Keratinocyte (primary cell): Measurements from ENCODE around the gene FOXL2. TPM values are rescaled to one million over a fixed set of nuclear protein-coding genes. Genes with fewer than 3 reads are reported as not detected.
A peak's percentile ranks its signal among the peaks of the same experiment; 100 is the strongest.

ENCODE experiments used
- DNase-seq: peaks from one replicate; pipeline ENCODE4 v3.0.0-alpha.2; 2011; ENCODE audit warnings: low read depth, missing footprints, low spot score
- FAIRE-seq: peaks from 2 replicates; lab custom pipeline; 2011; peaks lifted over from hg19 to GRCh38; lab: Jason Lieb, UNC
- H2AFZ ChIP-seq: 2 replicates; pipeline ENCODE4 v1.6.0; 2012; ENCODE audit warnings: low read length, control low read depth, inconsistent platforms; ENCODE audit not compliant: control insufficient read depth
- H3K27ac ChIP-seq: 2 replicates; pipeline ENCODE4 v1.5.1; 2011; ENCODE audit warnings: low read length; ENCODE audit not compliant: control insufficient read depth, insufficient read depth
- H3K27me3 ChIP-seq: 3 replicates; pipeline ENCODE4 v1.6.0; 2011; ENCODE audit warnings: low read length; ENCODE audit not compliant: control insufficient read depth, insufficient read depth; ENCODE audit errors: extremely low read depth
- H3K36me3 ChIP-seq, 2 experiments: 2 replicates in 1 of 2; 3 replicates in 1 of 2; pipeline ENCODE4 v1.5.1; 2011; ENCODE audit warnings: low read length in 2 of 2, mild to moderate bottlenecking in 1 of 2; ENCODE audit not compliant: control insufficient read depth in 2 of 2, insufficient read depth in 2 of 2; ENCODE audit errors: extremely low read depth in 1 of 2
- H3K4me1 ChIP-seq: 3 replicates; pipeline ENCODE4 v1.5.1; 2011; ENCODE audit warnings: low read length; ENCODE audit not compliant: control insufficient read depth, insufficient read depth; ENCODE audit errors: extremely low read depth
- H3K4me2 ChIP-seq: 3 replicates; pipeline ENCODE4 v1.6.0; 2011; ENCODE audit warnings: low read depth, low read length; ENCODE audit not compliant: control insufficient read depth, insufficient read depth; ENCODE audit errors: extremely low read depth
- H3K4me3 ChIP-seq, 3 experiments: fragments of 200-600 bp in 1 of 3; sonication (generic) in 1 of 3; 2 replicates in 2 of 3; 3 replicates in 1 of 3; pipeline ENCODE4 v1.5.1; 2011 to 2016; ENCODE audit warnings: low read length in 3 of 3, mild to moderate bottlenecking in 3 of 3, control low read depth in 2 of 3, inconsistent platforms in 1 of 3, low read depth in 1 of 3, mixed read lengths in 1 of 3, mixed run types in 1 of 3, moderate library complexity in 1 of 3; ENCODE audit not compliant: control insufficient read depth in 2 of 3, insufficient read depth in 2 of 3; ENCODE audit errors: extremely low read depth in 1 of 3
- H3K79me2 ChIP-seq: 2 replicates; pipeline ENCODE4 v1.6.0; 2012; ENCODE audit warnings: low read length; ENCODE audit not compliant: control insufficient read depth, insufficient read depth
- H3K9ac ChIP-seq: 3 replicates; pipeline ENCODE4 v1.6.0; 2011; ENCODE audit warnings: low read length; ENCODE audit not compliant: control insufficient read depth, insufficient read depth; ENCODE audit errors: extremely low read depth
- H3K9me1 ChIP-seq: 3 replicates; pipeline ENCODE4 v1.6.0; 2011; ENCODE audit warnings: low read length; ENCODE audit not compliant: control insufficient read depth, insufficient read depth; ENCODE audit errors: extremely low read depth
- H3K9me3 ChIP-seq: 2 replicates; pipeline ENCODE4 v1.5.1; 2012; ENCODE audit warnings: low read depth, low read length; ENCODE audit not compliant: control insufficient read depth
- H4K20me1 ChIP-seq: 3 replicates; pipeline ENCODE4 v1.6.0; 2011; ENCODE audit warnings: low read length; ENCODE audit not compliant: control insufficient read depth, insufficient read depth; ENCODE audit errors: extremely low read depth
- EZH2 ChIP-seq: IDR thresholded peaks from one replicate; pipeline ENCODE4 v1.6.1; 2012; ENCODE audit warnings: inconsistent platforms, mild to moderate bottlenecking, low read length, moderate library complexity
- dilution Hi-C: fragments of 300-500 bp; cut with MboI; formaldehyde crosslinking; loops from one replicate; pipeline ENCODE4 v1.7.0; 2020; ENCODE audit warnings: low sequenced_read_pairs; ENCODE audit not compliant: extremely low pct_ligation_motif_present
- polyA minus RNA-seq, 3 experiments: library from RNA; depleted of rRNA, polyadenylated mRNA; stranded (reverse); fragments of >200 nt; gene quantifications; 1 replicate in 1 of 3; 2 replicates in 1 of 3; 3 replicates in 1 of 3; pipeline ENCODE4 v1.2.3, GENCODE V29; 2011
- polyA plus RNA-seq, 5 experiments: library from polyadenylated mRNA; depleted of rRNA in 3 of 5; stranded (reverse) in 3 of 5; stranded (forward) in 1 of 5; unstranded in 1 of 5; fragments of >200 nt; gene quantifications; 1 replicate in 1 of 5; 2 replicates in 3 of 5; 3 replicates in 1 of 5; pipeline versions ENCODE4 v1.2.1 to v1.2.3, GENCODE V29; 2011 to 2012; ENCODE audit warnings: missing spikeins in 2 of 5, low read depth in 1 of 5, low replicate concordance in 1 of 5
- TF ChIP-seq, protein P1 (sequence below), 3 experiments: IDR thresholded peaks in 1 of 3; conservative IDR thresholded peaks in 1 of 3; optimal IDR thresholded peaks in 1 of 3; 2 replicates in 2 of 3; 3 replicates in 1 of 3; pipeline versions ENCODE3 to v1.5.1; 2011; ENCODE audit warnings: low read length in 3 of 3, mild to moderate bottlenecking in 3 of 3, moderate library complexity in 2 of 3, control low read depth in 1 of 3, inconsistent platforms in 1 of 3; ENCODE audit not compliant: insufficient read depth in 2 of 3; ENCODE audit errors: extremely low read depth in 1 of 3

The FOXL2 gene
- polyA plus RNA-seq: 0.25 to 0.57 TPM (median 0.26 TPM) in 3 replicates
- polyA plus RNA-seq (2011; ENCODE audit: low read depth): 0.09 TPM
- polyA plus RNA-seq (2011; cell fraction: cytosol; rRNA removed): 0.39 and 0.71 TPM in 2 replicates
- 0.67 and 1.1 TPM in 2 replicates for polyA plus RNA-seq (2011; cell fraction: nucleus; rRNA removed)
- polyA plus RNA-seq (2012; ENCODE audit: low replicate concordance): 0.46 and 0.62 TPM in 2 replicates
- 0.06 to 0.13 TPM in 2 of 3 replicates, not detected in the other for polyA minus RNA-seq
- 0.77 TPM for polyA minus RNA-seq (2011; cell fraction: cytosol; rRNA and poly(A)+ RNA removed)
- 0.54 and 1.1 TPM in 2 replicates for polyA minus RNA-seq (2011; cell fraction: nucleus; rRNA and poly(A)+ RNA removed)

DNA sequence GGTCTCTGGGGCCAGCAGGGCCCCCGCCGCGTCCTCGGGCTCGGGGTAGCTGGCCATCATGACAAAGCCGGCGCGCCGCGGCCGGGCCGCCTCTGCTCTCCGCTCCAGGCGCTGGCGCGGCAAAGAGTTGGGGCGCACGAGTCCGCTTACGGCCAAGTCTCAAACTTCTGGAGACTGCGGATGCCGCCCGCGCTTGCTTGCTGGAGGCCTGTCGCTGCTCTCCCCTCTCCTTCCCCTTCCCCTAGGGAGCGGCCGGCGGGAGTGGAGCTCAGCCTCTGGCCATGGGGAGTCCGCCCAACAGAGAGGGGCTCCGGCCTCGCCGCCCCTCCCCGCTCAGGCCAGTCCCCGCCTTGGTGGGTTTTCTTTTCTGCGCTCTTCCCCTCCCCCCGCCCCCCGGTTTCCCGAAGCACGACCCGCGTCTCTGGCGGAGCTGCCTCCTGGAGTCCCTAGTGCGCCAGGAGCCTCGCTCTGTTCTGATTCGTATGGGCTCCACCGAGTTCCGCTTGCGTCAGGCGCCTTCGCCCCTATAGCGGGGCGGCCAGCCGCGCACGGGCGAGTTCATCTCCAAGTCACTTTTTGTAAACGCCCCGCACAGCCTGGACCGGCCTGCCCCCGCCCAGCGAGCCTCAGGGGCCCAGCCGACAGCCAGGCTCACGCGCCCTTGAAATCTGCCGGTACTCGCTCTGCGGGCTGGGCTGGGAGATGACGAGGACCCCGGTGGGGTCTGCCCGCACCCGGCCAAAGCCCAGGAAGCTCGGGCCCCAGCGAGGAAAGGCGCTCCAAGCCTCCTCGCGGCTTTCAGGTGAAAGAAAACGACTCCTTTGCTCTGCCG lies at the start of gene FOXL2, which contains the start of gene FOXL2NB:
FOXL2 (minus strand) TSS at position 475 of the 832 bp plus-strand sequence; CDS start at position 60, 415 bp downstream.
FOXL2NB (plus strand) TSS at position 555 of the 832 bp plus-strand sequence; CDS start at position 703, 148 bp downstream.
- H3K4me2 ChIP-seq: peak within 1 kb of the TSS; percentile 82
- H3K4me1 ChIP-seq: peaks cover 13% of the 10 kb centered on the region
- peak within 1 kb of the TSS; percentile 64 for H2AFZ ChIP-seq
- DNase-seq (no peak), FAIRE-seq (no peak)
- H3K36me3 ChIP-seq: no peaks in the 10 kb centered on the region
- H3K9me1 ChIP-seq: no peaks in the 10 kb centered on the region
- H3K79me2 ChIP-seq: no peaks in the 10 kb centered on the region
- no peak within 1 kb of the TSS for H3K27ac ChIP-seq
- H4K20me1 ChIP-seq: peaks cover 3% of the 10 kb centered on the region
- TF ChIP-seq, protein P1, sequence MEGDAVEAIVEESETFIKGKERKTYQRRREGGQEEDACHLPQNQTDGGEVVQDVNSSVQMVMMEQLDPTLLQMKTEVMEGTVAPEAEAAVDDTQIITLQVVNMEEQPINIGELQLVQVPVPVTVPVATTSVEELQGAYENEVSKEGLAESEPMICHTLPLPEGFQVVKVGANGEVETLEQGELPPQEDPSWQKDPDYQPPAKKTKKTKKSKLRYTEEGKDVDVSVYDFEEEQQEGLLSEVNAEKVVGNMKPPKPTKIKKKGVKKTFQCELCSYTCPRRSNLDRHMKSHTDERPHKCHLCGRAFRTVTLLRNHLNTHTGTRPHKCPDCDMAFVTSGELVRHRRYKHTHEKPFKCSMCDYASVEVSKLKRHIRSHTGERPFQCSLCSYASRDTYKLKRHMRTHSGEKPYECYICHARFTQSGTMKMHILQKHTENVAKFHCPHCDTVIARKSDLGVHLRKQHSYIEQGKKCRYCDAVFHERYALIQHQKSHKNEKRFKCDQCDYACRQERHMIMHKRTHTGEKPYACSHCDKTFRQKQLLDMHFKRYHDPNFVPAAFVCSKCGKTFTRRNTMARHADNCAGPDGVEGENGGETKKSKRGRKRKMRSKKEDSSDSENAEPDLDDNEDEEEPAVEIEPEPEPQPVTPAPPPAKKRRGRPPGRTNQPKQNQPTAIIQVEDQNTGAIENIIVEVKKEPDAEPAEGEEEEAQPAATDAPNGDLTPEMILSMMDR (optimal IDR thresholded peaks at IDR 0.05 in 1 of 3, IDR thresholded peaks at IDR 0.05 in 1 of 3, conservative IDR thresholded peaks at IDR 0.05 in 1 of 3; ENCODE audit: extremely low read depth in 1 of 3, insufficient read depth in 2 of 3, low read length in 3 of 3): no peak
- TF ChIP-seq EZH2: peak; percentile 28
- peaks cover 94% of the 10 kb centered on the region for H3K27me3 ChIP-seq
- no peaks in the 10 kb centered on the region for H3K9me3 ChIP-seq
- peak within 1 kb of the TSS; percentile 45 to 59 (median 58) for H3K4me3 ChIP-seq
- dilution Hi-C loops: loop anchor here (25.0 kb wide), 1 partner anchor 365 kb away; no protein-coding TSS in a partner anchor
- peak within 1 kb of the TSS; percentile 15 for H3K9ac ChIP-seq

DNA sequence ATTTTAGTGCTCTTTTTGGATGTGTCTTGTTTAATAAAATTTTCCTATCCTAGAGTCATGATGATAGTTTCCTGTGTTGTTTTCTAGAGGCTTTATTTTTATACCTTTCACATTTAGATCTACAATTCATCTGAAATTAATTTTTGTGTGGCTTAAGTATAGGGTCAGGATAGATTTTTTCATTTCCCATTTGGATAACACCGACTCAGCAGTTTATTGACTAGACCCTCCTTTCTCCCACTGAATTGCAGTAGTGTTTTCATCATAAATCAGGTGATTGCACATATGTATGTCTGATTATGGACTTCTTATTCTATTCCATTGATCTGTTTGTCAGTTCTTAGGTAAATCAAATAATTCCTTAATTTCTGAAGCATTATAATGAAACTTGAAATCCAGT lies 48.8 kb upstream of the FOXL2 start:
- no peak overlapping the region for H3K27ac ChIP-seq
- no peaks in the 10 kb centered on the region for H3K9me3 ChIP-seq
- FAIRE-seq (no peak), DNase-seq (no peak)
- H3K79me2 ChIP-seq: no peaks in the 10 kb centered on the region
- H4K20me1 ChIP-seq: no peaks in the 10 kb centered on the region
- no peak for TF ChIP-seq EZH2
- TF ChIP-seq, protein P1 (optimal IDR thresholded peaks at IDR 0.05 in 1 of 3, IDR thresholded peaks at IDR 0.05 in 1 of 3, conservative IDR thresholded peaks at IDR 0.05 in 1 of 3; ENCODE audit: extremely low read depth in 1 of 3, insufficient read depth in 2 of 3, low read length in 3 of 3): no peak
- H3K4me2 ChIP-seq: no peak overlapping the region
- H3K4me3 ChIP-seq: no peak overlapping the region
- H3K36me3 ChIP-seq: no peaks in the 10 kb centered on the region
- no peak overlapping the region for H3K9ac ChIP-seq
- no peaks in the 10 kb centered on the region for H3K9me1 ChIP-seq
- no peak overlapping the region for H2AFZ ChIP-seq
- no peaks in the 10 kb centered on the region for H3K4me1 ChIP-seq
- no peaks in the 10 kb centered on the region for H3K27me3 ChIP-seq
- dilution Hi-C loops: no loop called here
